ENCODE data around the gene HSPA1L.

DNA sequence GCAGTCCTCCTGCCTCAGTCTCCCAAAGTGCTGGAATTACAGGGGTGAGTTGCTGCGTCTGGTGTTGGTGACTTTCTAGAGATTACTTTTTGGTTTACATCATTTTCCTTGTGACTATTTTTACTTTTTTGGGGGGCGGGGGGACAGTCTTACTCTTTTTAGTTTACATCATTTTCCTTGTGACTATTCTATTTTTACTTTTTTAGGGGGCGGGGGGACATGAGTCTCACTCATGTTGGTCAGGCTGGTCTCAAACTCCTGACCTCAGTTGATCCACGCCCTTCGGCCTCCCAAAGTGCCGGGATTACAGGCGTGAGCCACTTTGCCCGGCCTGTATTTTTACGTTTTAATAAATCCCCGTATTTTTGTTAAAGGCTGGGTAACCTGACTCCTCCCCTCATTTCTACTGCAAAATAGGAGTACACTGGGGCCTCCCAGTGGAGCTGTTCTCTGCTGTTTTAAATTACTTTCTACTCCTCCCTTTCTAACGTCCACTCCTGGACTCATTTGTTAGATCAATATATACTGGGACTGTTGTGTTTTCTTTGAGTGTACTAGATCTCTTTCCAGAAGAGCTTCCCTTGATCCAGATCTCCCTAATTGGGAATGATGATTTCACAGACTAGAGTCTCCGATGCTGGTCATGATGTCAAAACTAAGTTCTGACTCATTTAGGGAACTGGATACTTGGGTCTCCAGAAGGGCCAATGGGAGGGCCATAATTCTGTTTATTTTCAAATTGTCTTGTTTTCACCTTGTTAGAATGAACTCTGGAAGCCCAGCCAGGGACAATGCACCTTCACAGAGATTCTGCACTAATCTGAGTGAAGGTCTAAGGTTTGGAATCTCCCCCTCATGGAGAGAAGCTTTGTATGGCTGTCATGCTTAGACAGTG lies 21.6 kb upstream of the HSPA1L start:
- TF ChIP-seq GATA3 (IDR thresholded peaks at IDR 0.05; ENCODE audit: low read depth, low read length) (no peak), GATA2 (IDR thresholded peaks at IDR 0.05; ENCODE audit: low read depth, low read length) (no peak)
